B cell (primary cell): Measurements from ENCODE around the gene RAB27A. TPM values are rescaled to one million over a fixed set of nuclear protein-coding genes. Genes with fewer than 3 reads are reported as not detected.

Experiments
- ATAC-seq: fragments of 200-7000 bp; cut with Tn5 transposase; one replicate; pipeline ENCODE4 v1.10.0; 2021; ENCODE audit warnings: low read depth, mild to moderate bottlenecking, moderate number of reproducible peaks, moderate library complexity
- CTCF ChIA-PET: fragments of 350-600 bp; sonication (Branson Sonifier 250); formaldehyde crosslinking; loops from one replicate; lab custom pipeline; 2021; ENCODE audit warnings: antibody characterized with exemption, inconsistent platforms; lab: Charles Lee
- POLR2A ChIA-PET: fragments of 350-600 bp; sonication (Branson Sonifier 250); formaldehyde crosslinking; loops from one replicate; lab custom pipeline; 2021; ENCODE audit warnings: antibody characterized with exemption; lab: Charles Lee
- DNase-seq: peaks from one replicate; pipeline ENCODE4 v3.0.0; 2013
- H2AFZ ChIP-seq: 2 replicates; pipeline ENCODE4 v1.6.1; 2012; ENCODE audit warnings: mild to moderate bottlenecking, low read depth, low read length; ENCODE audit not compliant: insufficient read depth, poor library complexity, severe bottlenecking
- H3K27ac ChIP-seq, 2 donors: 1 replicate in 1 of 2; 2 replicates in 1 of 2; pipeline ENCODE4 v1.5.1; 2012 to 2013; ENCODE audit warnings: low read length in 2 of 2, mild to moderate bottlenecking in 2 of 2, moderate library complexity in 1 of 2
- H3K27me3 ChIP-seq, 4 experiments: fragments of 200-600 bp in 1 of 4; sonication (generic) in 1 of 4; replicated peaks in 1 of 4; 1 replicate in 2 of 4; 2 replicates in 2 of 4; pipeline versions ENCODE4 v1.6.1 to v1.7.0; 2013 to 2016; ENCODE audit warnings: low read length in 3 of 4, mild to moderate bottlenecking in 2 of 4, mixed read lengths in 1 of 4, moderate library complexity in 1 of 4; ENCODE audit not compliant: insufficient read depth in 4 of 4, control insufficient read depth in 3 of 4; ENCODE audit errors: control extremely low read depth in 1 of 4
- H3K36me3 ChIP-seq, 2 experiments: replicated peaks in 1 of 2; 1 replicate in 1 of 2; 2 replicates in 1 of 2; pipeline versions ENCODE4 v1.6.1 to v1.7.1; 2013; ENCODE audit warnings: low read length in 1 of 2; ENCODE audit not compliant: insufficient read depth in 2 of 2, control insufficient read depth in 1 of 2; ENCODE audit errors: control extremely low read depth in 1 of 2, extremely low read depth in 1 of 2
- H3K4me1 ChIP-seq, 2 donors: fragments of 200-600 bp in 1 of 2; sonication (generic) in 1 of 2; 1 replicate in 1 of 2; 2 replicates in 1 of 2; pipeline versions ENCODE4 v1.5.1 to v1.6.1; 2013 to 2017; ENCODE audit warnings: low read length in 2 of 2; ENCODE audit not compliant: control insufficient read depth in 2 of 2, insufficient read depth in 2 of 2
- H3K4me2 ChIP-seq: replicated peaks from 2 replicates; pipeline ENCODE3; 2012; ENCODE audit warnings: mild to moderate bottlenecking, low read depth, low read length; ENCODE audit not compliant: poor library complexity, severe bottlenecking
- H3K4me3 ChIP-seq, 5 experiments: fragments of 200-600 bp in 1 of 5; sonication (generic) in 1 of 5; 1 replicate in 3 of 5; 2 replicates in 2 of 5; pipeline versions ENCODE4 v1.5.1 to v1.7.0; 2011 to 2016; ENCODE audit warnings: low read length in 4 of 5, mild to moderate bottlenecking in 4 of 5, low read depth in 2 of 5, control low read depth in 1 of 5, moderate library complexity in 1 of 5; ENCODE audit not compliant: insufficient read depth in 1 of 5; ENCODE audit errors: control extremely low read depth in 1 of 5, extremely low read depth in 1 of 5
- H3K79me2 ChIP-seq: fragments of 200-600 bp; sonication (generic); one replicate; pipeline ENCODE4 v1.6.0; 2016; ENCODE audit warnings: low read length; ENCODE audit not compliant: control insufficient read depth, insufficient read depth
- H3K9ac ChIP-seq: fragments of 200-600 bp; sonication (generic); 2 replicates; pipeline ENCODE4 v1.6.1; 2017; ENCODE audit warnings: mild to moderate bottlenecking, low read length, moderate library complexity
- H3K9me3 ChIP-seq, 3 donors: one replicate each; pipeline versions ENCODE4 v1.6.1 to v1.7.1; 2013; ENCODE audit warnings: low read length in 2 of 3; ENCODE audit not compliant: control insufficient read depth in 2 of 3, insufficient read depth in 1 of 3; ENCODE audit errors: control extremely low read depth in 1 of 3
- H4K20me1 ChIP-seq: 2 replicates; pipeline ENCODE4 v1.6.0; 2012; ENCODE audit warnings: mild to moderate bottlenecking, low read length; ENCODE audit not compliant: insufficient read depth, control insufficient read depth, poor library complexity, severe bottlenecking
- H3K27ac Mint-ChIP-seq: one replicate; pipeline ENCODE4 v1.8.0; 2021; ENCODE audit warnings: mixed read lengths
- H3K27me3 Mint-ChIP-seq: one replicate; pipeline ENCODE4 v1.8.0; 2021; ENCODE audit warnings: mixed read lengths
- H3K4me1 Mint-ChIP-seq: one replicate; pipeline ENCODE4 v1.8.0; 2021; ENCODE audit warnings: mixed read lengths
- H3K4me3 Mint-ChIP-seq: one replicate; pipeline ENCODE4 v1.8.0; 2021; ENCODE audit warnings: mixed read lengths
- H3K9me3 Mint-ChIP-seq: one replicate; pipeline ENCODE4 v1.8.0; 2022; ENCODE audit warnings: mixed read lengths; ENCODE audit not compliant: insufficient read depth
- CTCF ChIP-seq: fragments of 200-600 bp; IDR thresholded peaks from one replicate; pipeline ENCODE4 v1.8.0; 2022; ENCODE audit warnings: antibody characterized with exemption, mild to moderate bottlenecking
- EZH2 ChIP-seq: IDR thresholded peaks from 2 replicates; pipeline ENCODE4 v1.6.1; 2012; ENCODE audit warnings: borderline replicate concordance, low read depth, mild to moderate bottlenecking, moderate library complexity, low read length; ENCODE audit not compliant: insufficient read depth, poor library complexity, severe bottlenecking
- WGBS: methylation state at CpG from one replicate; pipeline ENCODE4 v1.1.5; 2013; ENCODE audit warnings: missing lambda C conversion rate; ENCODE audit not compliant: insufficient coverage; 5-methylcytosine and 5-hydroxymethylcytosine counted together
- intact Hi-C: fragments of 100-400 bp; cut with micrococcal nuclease; formaldehyde crosslinking; loops from one replicate; pipeline ENCODE4 v1.10.0; 2022
- polyA plus RNA-seq: library from polyadenylated mRNA; depleted of rRNA; stranded (reverse); fragments of >200 nt; gene quantifications from 2 replicates; pipeline ENCODE4 v1.2.3, GENCODE V29; 2012
- total RNA-seq, 2 donors: library from RNA; stranded (reverse); fragments of 120-200 nt in 1 of 2; gene quantifications; 1 replicate in 1 of 2; 2 replicates in 1 of 2; pipeline versions ENCODE4 v1.2.3 to v1.2.4, GENCODE V29; 2013 to 2022

Gene RAB27A
- total and polyA plus RNA-seq, 2 donors (not counting 1 experiment from before 2014, with no cell fraction given) = 7.2 to 19.0 TPM

- H3K27me3 ChIP-seq = no peaks in the 10 kb centered on the region
- H3K27ac ChIP-seq = no peak overlapping the region
- ChIA-PET CTCF (interaction anchor here (0.7 to 5.2 kb wide), 4 partner anchors 11 to 218 kb away, joined by 3 to 49 read pairs (median 10); partner anchors contain the start of genes PIGB and PIGBOS1), POLR2A (interaction anchor here (1.0 kb wide), 1 partner anchor 98 kb away, joined by 3 read pairs; the partner anchor contains the start of genes PIGB and PIGBOS1)
- H3K79me2 ChIP-seq = peaks cover 6% of the 10 kb centered on the region
- TF ChIP-seq EZH2 (no peak), CTCF (no peak)
- H3K4me3 ChIP-seq = no peak overlapping the region
- H3K9ac ChIP-seq = no peak overlapping the region
- no peaks in the 10 kb centered on the region for H3K9me3 ChIP-seq
- peak overlapping the region; percentile 86 for H3K4me2 ChIP-seq
- peaks cover 54 to 58% of the 10 kb centered on the region in 2 donors for H3K4me1 ChIP-seq
- Mint-ChIP-seq H3K27ac (no peak overlapping the region), H3K9me3 (no peaks in the 10 kb centered on the region), H3K4me3 (no peak overlapping the region), H3K4me1 (peaks cover 56% of the 10 kb centered on the region), H3K27me3 (no peaks in the 10 kb centered on the region)
- ATAC-seq (no peak), DNase-seq (no peak)
- H4K20me1 ChIP-seq = no peaks in the 10 kb centered on the region
- intact Hi-C loops = loop anchor here (1.0 to 5.0 kb wide), 2 partner anchors 37 to 188 kb away; partner anchors contain the start of genes CCPG1 and PIERCE2
- H2AFZ ChIP-seq = peak overlapping the region; percentile 17
- no peaks in the 10 kb centered on the region for H3K36me3 ChIP-seq
Observed at GRCh38 chr15:55220606-55221005, 69.0 kb downstream of the RAB27A start.

- no peak for DNase-seq
- no peak for ATAC-seq
- peaks cover 5% of the 10 kb centered on the region for H3K79me2 ChIP-seq
- H2AFZ ChIP-seq = no peak overlapping the region
- no peaks in the 10 kb centered on the region for H3K9me3 ChIP-seq
- TF ChIP-seq CTCF (no peak), EZH2 (no peak)
- no CpG with 5 or more reads among the region's 2 CpGs for WGBS
- ChIA-PET POLR2A (no interaction called here), CTCF (interaction anchor here (0.7 to 7.3 kb wide), 17 partner anchors 9 to 221 kb away, joined by 3 to 92 read pairs (median 5); partner anchors contain the start of genes PIGB, PIGBOS1 and RSL24D1)
- H3K36me3 ChIP-seq = no peaks in the 10 kb centered on the region
- H3K27me3 Mint-ChIP-seq = no peaks in the 10 kb centered on the region
- H3K4me3 ChIP-seq = no peak overlapping the region
- H3K4me3 Mint-ChIP-seq = no peak overlapping the region
- no peaks in the 10 kb centered on the region for H4K20me1 ChIP-seq
- no peaks in the 10 kb centered on the region for H3K9me3 Mint-ChIP-seq
- intact Hi-C loops = loop anchor here (5.0 kb wide), 1 partner anchor 1029 kb away; no protein-coding TSS in a partner anchor
- no peak overlapping the region for H3K27ac ChIP-seq
- H3K4me1 ChIP-seq = peaks cover 31 to 35% of the 10 kb centered on the region in 2 donors
- peaks cover 37% of the 10 kb centered on the region for H3K4me1 Mint-ChIP-seq
- no peaks in the 10 kb centered on the region for H3K27me3 ChIP-seq
- no peak overlapping the region for H3K9ac ChIP-seq
- no peak overlapping the region for H3K27ac Mint-ChIP-seq
- H3K4me2 ChIP-seq = no peak overlapping the region
Observed at GRCh38 chr15:55218056-55218455, 71.6 kb downstream of the RAB27A start.
